ENCODE measurements around the gene TRAPPC6A.

The TRAPPC6A gene

DNA sequence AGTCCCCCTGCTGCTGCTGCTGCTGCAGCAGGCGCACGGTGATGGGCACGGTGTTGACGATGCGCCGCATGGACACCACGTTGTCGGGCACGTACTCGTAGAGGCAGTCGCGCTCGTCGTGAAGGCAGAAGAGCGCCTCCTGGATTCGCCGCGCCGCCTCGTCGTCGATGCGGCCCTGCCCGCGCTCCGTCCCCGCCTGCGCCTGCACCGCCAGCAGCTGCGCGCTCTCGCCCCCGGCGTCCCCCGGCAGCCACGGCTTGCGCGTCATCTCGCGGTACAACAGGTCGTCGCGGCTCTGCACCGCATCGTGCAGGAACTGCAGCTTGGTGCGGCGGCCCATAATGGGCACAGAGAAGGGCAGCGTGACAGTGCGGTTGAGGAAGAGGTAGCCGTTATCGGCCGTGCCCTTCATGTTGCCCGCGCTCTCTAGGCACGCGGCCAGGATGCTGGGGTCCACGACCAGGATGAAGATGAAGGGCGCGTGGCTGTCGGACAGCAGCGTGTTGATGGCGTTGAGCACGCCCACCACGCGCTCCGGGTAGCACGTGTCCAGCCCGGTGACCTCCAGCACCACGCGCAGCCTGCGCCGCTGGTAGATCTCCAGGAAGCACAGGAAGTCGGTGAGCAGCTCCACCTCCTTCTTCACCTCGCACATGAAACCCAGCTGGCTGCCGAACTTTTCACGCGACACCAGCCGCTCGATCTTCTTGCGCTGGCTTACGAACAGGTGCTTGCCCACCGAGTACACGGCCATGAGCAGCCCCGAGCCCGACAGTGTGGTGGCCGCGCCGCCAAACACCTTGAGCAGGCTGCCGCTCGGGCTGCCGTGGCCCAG is 25.3 kb downstream of the TRAPPC6A start:
- peak; percentile 59 to 88 (median 82) for DNase-seq
- Histone ChIP-seq H3K27me3 (replicated peaks in 2 of 5; ENCODE audit: control insufficient read depth in 4 of 5, insufficient read depth in 5 of 5, low read length in 4 of 5) (peaks cover 0 to 50% (median 8%) of the 10 kb centered on the region in 5 experiments), H3K36me3 (ENCODE audit: control insufficient read depth in 4 of 4, insufficient read depth in 4 of 4, low read length in 3 of 4) (no peaks in the 10 kb centered on the region), H3K4me3 (ENCODE audit: control insufficient read depth in 1 of 7, extremely low read depth in 1 of 7, insufficient read depth in 4 of 7, low read depth in 2 of 7, low read length in 6 of 7) (peak overlapping the region in 5 of 7 experiments; percentile 19 to 63 (median 56)), H3K4me1 (ENCODE audit: control extremely low read depth in 1 of 4, control insufficient read depth in 4 of 4, insufficient read depth in 4 of 4, low read length in 3 of 4) (peaks cover 0 to 26% (median 23%) of the 10 kb centered on the region in 4 experiments), H3K27ac (ENCODE audit: insufficient read depth in 1 of 2, low read depth in 1 of 2, low read length in 2 of 2, poor library complexity in 1 of 2, severe bottlenecking in 2 of 2) (no peak overlapping the region), H3K9me3 (ENCODE audit: control extremely low read depth in 1 of 5, control insufficient read depth in 4 of 5, insufficient read depth in 2 of 5, low read depth in 1 of 5, low read length in 4 of 5) (no peaks in the 10 kb centered on the region)
- CTCF ChIA-PET, result interaction anchor here (0.9 to 1.8 kb wide), 9 partner anchors 12 to 48 kb away, joined by 3 to 5 read pairs (median 3); partner anchors contain the start of gene BLOC1S3
- 3% methylated on average over 82 of the region's 91 CpGs for WGBS (ENCODE audit: insufficient coverage)
- POLR2A ChIA-PET, result interaction anchor here (0.6 to 1.2 kb wide), 4 partner anchors 26 to 140 kb away, joined by 3 to 5 read pairs (median 3); partner anchors contain the start of genes BLOC1S3 and TRAPPC6A

DNA sequence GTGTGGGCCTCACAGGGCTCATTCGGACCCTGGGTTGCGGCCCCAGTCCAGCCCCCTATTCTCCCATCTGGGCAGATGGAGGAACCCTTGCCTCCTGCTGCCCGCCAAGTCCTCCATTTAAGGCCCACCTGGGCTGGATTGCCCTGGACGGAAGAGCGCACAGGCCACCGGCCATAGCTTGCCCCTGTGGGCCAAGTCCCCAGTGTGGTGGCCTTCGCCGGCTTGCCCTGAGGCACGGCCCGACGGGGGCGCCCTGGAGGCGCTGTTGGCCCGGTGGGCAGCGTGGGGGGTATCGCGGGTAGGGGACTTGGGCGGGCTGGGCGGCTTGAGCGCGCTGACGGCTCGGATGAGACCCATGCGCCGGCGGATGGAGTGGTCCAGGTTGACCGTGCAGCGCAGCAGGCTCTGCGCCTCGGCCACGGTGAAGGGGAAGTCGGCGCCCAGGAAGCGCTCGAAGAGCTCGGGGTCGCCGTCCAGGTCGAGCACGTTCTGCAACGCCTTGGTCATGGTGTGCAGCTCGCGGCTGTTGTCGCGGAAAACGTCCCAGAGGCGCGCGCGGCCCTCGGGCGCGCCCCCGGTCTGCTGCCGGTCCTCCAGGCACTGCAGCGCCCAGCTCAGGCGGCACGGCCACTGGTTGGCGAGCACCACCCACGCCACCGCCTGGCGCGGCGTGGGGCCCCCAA is 26.1 kb downstream of the TRAPPC6A start:
- peaks cover 0 to 50% (median 8%) of the 10 kb centered on the region in 5 experiments for H3K27me3 ChIP-seq (replicated peaks in 2 of 5; ENCODE audit: control insufficient read depth in 4 of 5, insufficient read depth in 5 of 5, low read length in 4 of 5)
- H3K27ac ChIP-seq (ENCODE audit: insufficient read depth in 1 of 2, low read depth in 1 of 2, low read length in 2 of 2, poor library complexity in 1 of 2, severe bottlenecking in 2 of 2), result no peak overlapping the region
- H3K4me3 ChIP-seq (ENCODE audit: control insufficient read depth in 1 of 7, extremely low read depth in 1 of 7, insufficient read depth in 4 of 7, low read depth in 2 of 7, low read length in 6 of 7), result peak overlapping the region in 4 of 7 experiments; percentile 19 to 63 (median 57)
- peaks cover 0 to 26% (median 23%) of the 10 kb centered on the region in 4 experiments for H3K4me1 ChIP-seq (ENCODE audit: control extremely low read depth in 1 of 4, control insufficient read depth in 4 of 4, insufficient read depth in 4 of 4, low read length in 3 of 4)
- 15% methylated on average over 50 of the region's 64 CpGs for WGBS (ENCODE audit: insufficient coverage)
- ChIA-PET POLR2A (interaction anchor here (0.6 to 1.2 kb wide), 3 partner anchors 26 to 55 kb away, joined by 3 read pairs; partner anchors contain the start of genes BLOC1S3 and TRAPPC6A), CTCF (interaction anchor here (0.7 to 1.8 kb wide), 8 partner anchors 9 to 35 kb away, joined by 3 to 5 read pairs (median 3); partner anchors contain the start of gene BLOC1S3)
- no peaks in the 10 kb centered on the region for H3K9me3 ChIP-seq (ENCODE audit: control extremely low read depth in 1 of 5, control insufficient read depth in 4 of 5, insufficient read depth in 2 of 5, low read depth in 1 of 5, low read length in 4 of 5)
- peaks cover 0 to 4% (median 0%) of the 10 kb centered on the region in 4 experiments for H3K36me3 ChIP-seq (ENCODE audit: control insufficient read depth in 4 of 4, insufficient read depth in 4 of 4, low read length in 3 of 4)
- DNase-seq, result no peak

DNA sequence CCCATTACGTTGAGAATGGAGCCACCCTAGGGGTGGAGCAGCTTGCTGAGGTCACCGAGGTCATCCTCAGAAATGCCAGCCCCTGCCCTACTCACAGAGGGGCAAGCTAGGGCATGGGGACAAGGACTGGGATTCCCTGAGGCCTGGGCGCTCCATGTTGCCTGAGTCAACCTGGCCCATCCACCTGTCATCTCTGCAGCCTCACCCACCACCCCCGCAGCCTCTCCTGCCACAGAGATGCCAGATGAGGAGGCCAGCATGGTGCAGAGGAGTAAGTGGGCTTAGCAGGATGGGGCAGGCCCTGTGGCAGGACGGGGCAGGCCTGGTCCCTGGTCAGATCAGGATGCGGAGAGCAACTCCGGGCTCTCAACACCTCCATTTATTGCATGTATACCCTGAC is 26.7 kb downstream of the TRAPPC6A start:
- Histone ChIP-seq H3K4me3 (ENCODE audit: control insufficient read depth in 1 of 7, extremely low read depth in 1 of 7, insufficient read depth in 4 of 7, low read depth in 2 of 7, low read length in 6 of 7) (no peak overlapping the region), H3K36me3 (ENCODE audit: control insufficient read depth in 4 of 4, insufficient read depth in 4 of 4, low read length in 3 of 4) (peaks cover 0 to 7% (median 2%) of the 10 kb centered on the region in 4 experiments), H3K4me1 (ENCODE audit: control extremely low read depth in 1 of 4, control insufficient read depth in 4 of 4, insufficient read depth in 4 of 4, low read length in 3 of 4) (peaks cover 0 to 26% (median 23%) of the 10 kb centered on the region in 4 experiments), H3K9me3 (ENCODE audit: control extremely low read depth in 1 of 5, control insufficient read depth in 4 of 5, insufficient read depth in 2 of 5, low read depth in 1 of 5, low read length in 4 of 5) (no peaks in the 10 kb centered on the region), H3K27ac (ENCODE audit: insufficient read depth in 1 of 2, low read depth in 1 of 2, low read length in 2 of 2, poor library complexity in 1 of 2, severe bottlenecking in 2 of 2) (no peak overlapping the region), H3K27me3 (replicated peaks in 2 of 5; ENCODE audit: control insufficient read depth in 4 of 5, insufficient read depth in 5 of 5, low read length in 4 of 5) (peaks cover 0 to 50% (median 8%) of the 10 kb centered on the region in 5 experiments)
- POLR2A ChIA-PET, result no interaction called here
- CTCF ChIA-PET, result interaction anchor here (0.9 to 1.8 kb wide), 3 partner anchors 20 to 36 kb away, joined by 3 to 5 read pairs (median 4); no protein-coding TSS in a partner anchor
- WGBS (ENCODE audit: insufficient coverage), result 89% methylated on average over 4 of the region's 7 CpGs
- no peak for DNase-seq

DNA sequence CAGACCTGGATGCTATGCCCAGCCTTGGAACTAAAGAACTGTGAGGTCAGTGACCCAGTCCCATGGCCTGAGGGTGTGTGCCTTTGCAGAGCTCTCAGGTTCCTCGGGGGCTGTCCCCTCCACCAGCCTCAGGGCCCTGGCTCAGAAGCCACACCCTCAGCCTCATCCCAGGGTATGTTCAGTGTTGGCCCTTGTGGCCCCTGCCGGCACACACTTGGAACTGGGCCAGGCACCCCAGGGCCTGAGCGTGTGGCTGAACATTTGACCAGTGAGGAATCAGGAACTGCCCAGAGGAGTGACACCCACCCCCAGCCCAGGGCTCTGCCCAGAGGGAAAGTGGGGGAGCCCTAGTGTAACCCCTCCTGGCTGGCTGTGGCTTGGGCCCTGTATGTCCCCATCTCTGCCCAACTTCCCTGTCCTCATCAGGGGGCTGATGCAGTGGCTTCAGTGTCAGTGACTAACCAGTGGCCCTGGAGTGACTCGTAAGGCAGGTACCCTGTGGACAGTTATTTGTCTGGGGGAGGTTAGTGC is 27.2 kb downstream of the TRAPPC6A start:
- peaks cover 0 to 10% (median 5%) of the 10 kb centered on the region in 4 experiments for H3K36me3 ChIP-seq (ENCODE audit: control insufficient read depth in 4 of 4, insufficient read depth in 4 of 4, low read length in 3 of 4)
- no peaks in the 10 kb centered on the region for H3K9me3 ChIP-seq (ENCODE audit: control extremely low read depth in 1 of 5, control insufficient read depth in 4 of 5, insufficient read depth in 2 of 5, low read depth in 1 of 5, low read length in 4 of 5)
- peak in 1 of 3 donors; percentile 21 for DNase-seq
- WGBS (ENCODE audit: insufficient coverage), result 97% methylated on average over 4 of the region's 4 CpGs
- CTCF ChIA-PET, result no interaction called here
- no peak overlapping the region for H3K27ac ChIP-seq (ENCODE audit: insufficient read depth in 1 of 2, low read depth in 1 of 2, low read length in 2 of 2, poor library complexity in 1 of 2, severe bottlenecking in 2 of 2)
- H3K4me1 ChIP-seq (ENCODE audit: control extremely low read depth in 1 of 4, control insufficient read depth in 4 of 4, insufficient read depth in 4 of 4, low read length in 3 of 4), result peaks cover 0 to 26% (median 23%) of the 10 kb centered on the region in 4 experiments
- no peak overlapping the region for H3K4me3 ChIP-seq (ENCODE audit: control insufficient read depth in 1 of 7, extremely low read depth in 1 of 7, insufficient read depth in 4 of 7, low read depth in 2 of 7, low read length in 6 of 7)
- POLR2A ChIA-PET, result interaction anchor here (0.9 kb wide), 1 partner anchor 17 kb away, joined by 3 read pairs; no protein-coding TSS in a partner anchor
- H3K27me3 ChIP-seq (replicated peaks in 2 of 5; ENCODE audit: control insufficient read depth in 4 of 5, insufficient read depth in 5 of 5, low read length in 4 of 5), result peaks cover 0 to 49% (median 8%) of the 10 kb centered on the region in 5 experiments

DNA sequence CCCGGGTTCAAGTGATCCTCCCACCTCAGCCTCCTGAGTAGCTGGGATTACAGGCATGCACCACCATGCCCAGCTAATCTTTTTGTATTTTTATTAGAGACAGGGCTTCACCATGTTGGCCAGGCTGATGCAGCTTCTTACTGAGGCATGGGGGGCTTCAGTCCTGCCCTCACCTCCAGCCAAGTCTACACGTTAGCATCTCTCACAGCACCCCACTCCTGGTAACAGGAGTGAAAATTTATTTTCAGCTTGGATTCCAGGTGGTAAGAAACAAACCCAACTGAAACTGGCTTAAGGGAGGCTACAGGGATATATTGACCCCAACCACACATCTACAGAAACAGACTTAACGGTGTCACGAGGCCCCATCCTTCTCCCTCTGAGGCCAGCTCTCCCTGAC is 27.9 kb downstream of the TRAPPC6A start:
- no peak overlapping the region for H3K27ac ChIP-seq (ENCODE audit: insufficient read depth in 1 of 2, low read depth in 1 of 2, low read length in 2 of 2, poor library complexity in 1 of 2, severe bottlenecking in 2 of 2)

DNA sequence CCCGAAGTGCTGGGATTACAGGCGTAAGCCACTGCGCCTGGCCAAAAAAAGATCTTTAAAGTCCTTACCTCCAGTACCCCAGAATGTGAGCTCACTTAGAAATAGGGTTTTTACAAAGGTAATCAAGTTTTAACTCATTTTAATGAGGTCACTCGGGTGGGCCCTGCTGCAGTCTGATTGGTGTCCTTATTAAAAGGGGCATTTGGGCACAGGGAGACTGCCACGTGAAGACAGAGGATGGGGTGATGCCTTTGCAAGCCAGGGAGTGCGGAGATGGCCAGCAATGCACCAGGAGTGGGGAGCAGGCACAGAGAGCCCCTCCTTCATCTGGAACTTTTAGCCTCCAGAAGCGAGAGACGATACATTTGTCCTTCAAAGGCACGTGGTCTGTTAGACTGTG is 28.9 kb downstream of the TRAPPC6A start:
- Histone ChIP-seq H3K27me3 (replicated peaks in 2 of 5; ENCODE audit: control insufficient read depth in 4 of 5, insufficient read depth in 5 of 5, low read length in 4 of 5) (peaks cover 0 to 40% (median 7%) of the 10 kb centered on the region in 5 experiments), H3K27ac (ENCODE audit: insufficient read depth in 1 of 2, low read depth in 1 of 2, low read length in 2 of 2, poor library complexity in 1 of 2, severe bottlenecking in 2 of 2) (no peak overlapping the region), H3K9me3 (ENCODE audit: control extremely low read depth in 1 of 5, control insufficient read depth in 4 of 5, insufficient read depth in 2 of 5, low read depth in 1 of 5, low read length in 4 of 5) (no peaks in the 10 kb centered on the region), H3K36me3 (ENCODE audit: control insufficient read depth in 4 of 4, insufficient read depth in 4 of 4, low read length in 3 of 4) (peaks cover 0 to 20% (median 12%) of the 10 kb centered on the region in 4 experiments), H3K4me1 (ENCODE audit: control extremely low read depth in 1 of 4, control insufficient read depth in 4 of 4, insufficient read depth in 4 of 4, low read length in 3 of 4) (peaks cover 0 to 26% (median 22%) of the 10 kb centered on the region in 4 experiments), H3K4me3 (ENCODE audit: control insufficient read depth in 1 of 7, extremely low read depth in 1 of 7, insufficient read depth in 4 of 7, low read depth in 2 of 7, low read length in 6 of 7) (no peak overlapping the region)
- ChIA-PET POLR2A (no interaction called here), CTCF (interaction anchor here (0.8 to 1.6 kb wide), 9 partner anchors 9 to 99 kb away, joined by 3 to 5 read pairs (median 3); partner anchors contain the start of genes BLOC1S3 and TRAPPC6A)
- WGBS (ENCODE audit: insufficient coverage), result 85% methylated on average over 9 of the region's 9 CpGs
- no peak for DNase-seq

More for the DNA sequence above, 27.9 kb downstream of the TRAPPC6A start:
- no peak for DNase-seq
- Histone ChIP-seq H3K27me3 (replicated peaks in 2 of 5; ENCODE audit: control insufficient read depth in 4 of 5, insufficient read depth in 5 of 5, low read length in 4 of 5) (peaks cover 0 to 44% (median 8%) of the 10 kb centered on the region in 5 experiments), H3K4me3 (ENCODE audit: control insufficient read depth in 1 of 7, extremely low read depth in 1 of 7, insufficient read depth in 4 of 7, low read depth in 2 of 7, low read length in 6 of 7) (no peak overlapping the region), H3K36me3 (ENCODE audit: control insufficient read depth in 4 of 4, insufficient read depth in 4 of 4, low read length in 3 of 4) (peaks cover 0 to 13% (median 5%) of the 10 kb centered on the region in 4 experiments), H3K4me1 (ENCODE audit: control extremely low read depth in 1 of 4, control insufficient read depth in 4 of 4, insufficient read depth in 4 of 4, low read length in 3 of 4) (peaks cover 0 to 26% (median 23%) of the 10 kb centered on the region in 4 experiments), H3K9me3 (ENCODE audit: control extremely low read depth in 1 of 5, control insufficient read depth in 4 of 5, insufficient read depth in 2 of 5, low read depth in 1 of 5, low read length in 4 of 5) (no peaks in the 10 kb centered on the region)
- POLR2A ChIA-PET, result interaction anchor here (0.9 kb wide), 1 partner anchor 17 kb away, joined by 3 read pairs; no protein-coding TSS in a partner anchor
- WGBS (ENCODE audit: insufficient coverage), result 100% methylated on average over 4 of the region's 4 CpGs
- CTCF ChIA-PET, result interaction anchor here (0.5 to 1.6 kb wide), 5 partner anchors 10 to 252 kb away, joined by 3 to 5 read pairs (median 3); partner anchors contain the start of genes BLOC1S3 and TRAPPC6A

Data from common myeloid progenitor, CD34-positive (primary cell).